HepG2 (cell line): ENCODE data around the gene PHKB. TPM values are rescaled to one million over a fixed set of nuclear protein-coding genes. Genes with fewer than 3 reads are reported as not detected.

ENCODE experiments used
- ATAC-seq: fragments of 200-7000 bp; cut with Tn5 transposase; 3 replicates; pipeline ENCODE4 v1.9.1; 2020; ENCODE audit warnings: mild to moderate bottlenecking, moderate library complexity
- BruUV-seq: library from RNA; stranded (reverse); fragments of 400-500 nt; replicated peaks from 2 replicates; lab custom pipeline; 2021; lab: Mats Ljungman, UMichigan
- CTCF ChIA-PET: fragments of 300-600 bp; formaldehyde crosslinking; extraction: SDS; loops from one replicate; lab custom pipeline; 2021; ENCODE audit warnings: low total read pairs, inconsistent platforms, low intra/inter-chr PET ratio; lab: Yijun Ruan, JAX
- POLR2A ChIA-PET: fragments of 350-600 bp; sonication (Branson Sonifier 250); formaldehyde crosslinking; loops from one replicate; lab custom pipeline; 2020; ENCODE audit warnings: antibody characterized with exemption, inconsistent platforms; lab: Yijun Ruan, JAX
- DNase-seq: peaks from one replicate; pipeline ENCODE4 v3.0.0-alpha.2; 2015; ENCODE audit warnings: low spot score
- FAIRE-seq: peaks from 3 replicates; lab custom pipeline; 2011; peaks lifted over from hg19 to GRCh38; lab: Jason Lieb, UNC
- H2AFZ ChIP-seq: one replicate; pipeline ENCODE4 v1.6.1; 2011; ENCODE audit warnings: low read length, inconsistent platforms
- H3K27ac ChIP-seq: fragments of 300-600 bp; 3 replicates; pipeline ENCODE4 v1.8.0; 2011; ENCODE audit warnings: mixed run types, mild to moderate bottlenecking, mixed read lengths, low read length, inconsistent platforms; ENCODE audit not compliant: insufficient read depth; ENCODE audit errors: extremely low read length
- H3K27me3 ChIP-seq, 2 experiments: fragments of 200-600 bp in 1 of 2; 2 replicates in 1 of 2; 3 replicates in 1 of 2; pipeline versions ENCODE4 v1.6.0 to v1.8.0; 2011; ENCODE audit warnings: low read length in 2 of 2, mild to moderate bottlenecking in 2 of 2, moderate library complexity in 2 of 2, inconsistent platforms in 1 of 2; ENCODE audit not compliant: insufficient read depth in 2 of 2, control insufficient read depth in 1 of 2
- H3K36me3 ChIP-seq, 2 experiments: fragments of 200-600 bp in 1 of 2; replicated peaks in 1 of 2; 2 replicates in 1 of 2; 3 replicates in 1 of 2; pipeline versions ENCODE4 v1.5.1 to v1.8.0; 2011; ENCODE audit warnings: low read length in 2 of 2, inconsistent platforms in 1 of 2; ENCODE audit not compliant: insufficient read depth in 2 of 2, control insufficient read depth in 1 of 2
- H3K4me1 ChIP-seq: 2 replicates; pipeline ENCODE4 v1.5.1; 2012; ENCODE audit warnings: low read length, inconsistent platforms; ENCODE audit not compliant: insufficient read depth
- H3K4me2 ChIP-seq: 2 replicates; pipeline ENCODE4 v1.6.0; 2011; ENCODE audit warnings: low read depth, low read length, inconsistent platforms
- H3K4me3 ChIP-seq, 3 experiments: fragments of 200-600 bp in 1 of 3; sonication (generic), shearing (Covaris generic) in 1 of 3; replicated peaks in 1 of 3; 2 replicates each; pipeline ENCODE4 v1.5.1; 2011 to 2016; ENCODE audit warnings: low read length in 3 of 3, inconsistent platforms in 2 of 3, low read depth in 2 of 3, mild to moderate bottlenecking in 2 of 3, control low read depth in 1 of 3, mixed read lengths in 1 of 3; ENCODE audit not compliant: insufficient read depth in 1 of 3
- H3K79me2 ChIP-seq: one replicate; pipeline ENCODE4 v1.6.1; 2011; ENCODE audit warnings: low read length, inconsistent platforms; ENCODE audit not compliant: insufficient read depth
- H3K9ac ChIP-seq: 2 replicates; pipeline ENCODE4 v1.6.0; 2011; ENCODE audit warnings: mild to moderate bottlenecking, low read depth, low read length, inconsistent platforms; ENCODE audit not compliant: insufficient read depth
- H3K9me3 ChIP-seq: 2 replicates; pipeline ENCODE4 v1.5.1; 2012; ENCODE audit warnings: mild to moderate bottlenecking, low read length
- H4K20me1 ChIP-seq: 2 replicates; pipeline ENCODE4 v1.6.0; 2011; ENCODE audit warnings: inconsistent platforms, mild to moderate bottlenecking, low read length, moderate library complexity; ENCODE audit not compliant: insufficient read depth
- ATRX ChIP-seq: sonication (generic); formaldehyde crosslinking; IDR thresholded peaks from 2 replicates; pipeline ENCODE4 v1.4.0; 2020; ENCODE audit warnings: missing genetic modification reagents, borderline replicate concordance
- CC2D1A ChIP-seq: sonication (generic); formaldehyde crosslinking; IDR thresholded peaks from 2 replicates; pipeline ENCODE4 v1.8.1; 2023; ENCODE audit warnings: mild to moderate bottlenecking, missing genetic modification reagents
- CENPX ChIP-seq: sonication (generic); formaldehyde crosslinking; IDR thresholded peaks from 2 replicates; pipeline ENCODE4 v1.9.0; 2021; ENCODE audit warnings: mild to moderate bottlenecking, missing genetic modification reagents, moderate library complexity
- CHCHD3 ChIP-seq: sonication (generic); formaldehyde crosslinking; IDR thresholded peaks from 2 replicates; pipeline ENCODE4 v1.8.0; 2022; ENCODE audit warnings: mild to moderate bottlenecking, missing genetic modification reagents, moderate library complexity
- DNMT1 ChIP-seq: sonication (generic); formaldehyde crosslinking; IDR thresholded peaks from 2 replicates; pipeline ENCODE4 v1.5.1; 2020; ENCODE audit warnings: mild to moderate bottlenecking, missing genetic modification reagents
- MTA3 ChIP-seq: sonication (generic); formaldehyde crosslinking; IDR thresholded peaks from 2 replicates; pipeline ENCODE4 v1.4.0; 2020; ENCODE audit warnings: missing genetic modification reagents
- PPARG ChIP-seq: conservative IDR thresholded peaks from 2 replicates; pipeline ENCODE4 v1.6.1; 2016; ENCODE audit warnings: missing biosample characterization, missing genetic modification reagents
- SIX4 ChIP-seq: sonication (generic); formaldehyde crosslinking; IDR thresholded peaks from 2 replicates; pipeline ENCODE4 v1.4.0; 2020; ENCODE audit warnings: missing genetic modification reagents
- SSRP1 ChIP-seq: IDR thresholded peaks from 2 replicates; pipeline ENCODE4 v1.6.1; 2016; ENCODE audit warnings: control low read depth
- TEAD3 ChIP-seq: optimal IDR thresholded peaks from 2 replicates; pipeline ENCODE3; 2016; ENCODE audit warnings: borderline replicate concordance
- TOPORS ChIP-seq: sonication (generic); formaldehyde crosslinking; IDR thresholded peaks from 2 replicates; pipeline ENCODE4 v1.8.0; 2023; ENCODE audit warnings: mild to moderate bottlenecking, missing genetic modification reagents
- ZNF207 ChIP-seq: fragments of 450-650 bp; IDR thresholded peaks from 2 replicates; pipeline ENCODE4 v1.6.1; 2016; ENCODE audit warnings: antibody characterized with exemption, borderline replicate concordance
- ZNF260 ChIP-seq: sonication (generic); formaldehyde crosslinking; IDR thresholded peaks from 2 replicates; pipeline ENCODE4 v1.4.0; 2020; ENCODE audit warnings: missing genetic modification reagents, low read depth, mild to moderate bottlenecking, borderline replicate concordance
- ZNF446 ChIP-seq: sonication (generic); formaldehyde crosslinking; IDR thresholded peaks from 2 replicates; pipeline ENCODE4 v1.5.0; 2020; ENCODE audit warnings: mild to moderate bottlenecking, missing genetic modification reagents
- ZNF598 ChIP-seq: sonication (generic); formaldehyde crosslinking; IDR thresholded peaks from 2 replicates; pipeline ENCODE4 v1.5.1; 2020; ENCODE audit warnings: mild to moderate bottlenecking, missing genetic modification reagents, borderline replicate concordance
- WGBS: methylation state at CpG from one replicate; pipeline ENCODE4 v1.1.6; 2017; ENCODE audit warnings: low lambda C conversion rate; 5-methylcytosine and 5-hydroxymethylcytosine counted together
- in situ Hi-C: cut with HindIII; loops from 2 replicates; pipeline ENCODE4 v1.10.0; 2017; ENCODE audit warnings: low pct_unique_long_range_greater_than_20kb; ENCODE audit not compliant: extremely low pct_ligation_motif_present
- intact Hi-C: fragments of 100-400 bp; cut with micrococcal nuclease; formaldehyde crosslinking; loops from one replicate; pipeline ENCODE4 v1.10.0; 2022; ENCODE audit not compliant: unreplicated experiment
- polyA plus RNA-seq, 8 experiments: library from polyadenylated mRNA; depleted of rRNA in 3 of 8; stranded (reverse) in 7 of 8; unstranded in 1 of 8; fragments of >200 nt; fragmentation: Illumina TruSeq in 4 of 8; extraction: Trizol in 4 of 8; gene quantifications; 2 replicates each; pipeline versions ENCODE4 v1.2.1 to v1.2.3, GENCODE V29; 2011 to 2016; ENCODE audit warnings: low read depth in 4 of 8, missing spikeins in 1 of 8, mixed read lengths in 1 of 8; ENCODE audit not compliant: insufficient read depth in 1 of 8
- total RNA-seq, 5 experiments: library from RNA; depleted of rRNA; stranded (reverse); fragments of >200 nt; fragmentation: Illumina TruSeq; extraction: Trizol; gene quantifications; 2 replicates each; pipeline ENCODE4 v1.2.3, GENCODE V29; 2016; ENCODE audit warnings: low read depth in 1 of 5
- TF ChIP-seq, protein P1 (sequence below): sonication (generic); formaldehyde crosslinking; IDR thresholded peaks from 2 replicates; pipeline ENCODE4 v1.5.1; 2020; ENCODE audit warnings: missing genetic modification reagents, mild to moderate bottlenecking, borderline replicate concordance
- TF ChIP-seq, protein P2 (sequence below), 2 experiments: sonication (generic) in 1 of 2; formaldehyde crosslinking in 1 of 2; IDR thresholded peaks; 2 replicates each; pipeline versions ENCODE4 v1.4.0 to v1.6.1; 2016 to 2020; ENCODE audit warnings: borderline replicate concordance in 1 of 2, low read depth in 1 of 2, mild to moderate bottlenecking in 1 of 2, missing genetic modification reagents in 1 of 2
- TF ChIP-seq, protein P3 (sequence below): sonication (generic); formaldehyde crosslinking; IDR thresholded peaks from 2 replicates; pipeline ENCODE4 v1.4.0; 2020; ENCODE audit warnings: missing genetic modification reagents; ENCODE audit errors: not compliant biosample characterization

Gene PHKB
- total and polyA plus RNA-seq, 2 of the 13 experiments (the other 11 are each of a cell fraction or from before 2014, with no cell fraction given) = 66.0 to 80.8 TPM

DNA sequence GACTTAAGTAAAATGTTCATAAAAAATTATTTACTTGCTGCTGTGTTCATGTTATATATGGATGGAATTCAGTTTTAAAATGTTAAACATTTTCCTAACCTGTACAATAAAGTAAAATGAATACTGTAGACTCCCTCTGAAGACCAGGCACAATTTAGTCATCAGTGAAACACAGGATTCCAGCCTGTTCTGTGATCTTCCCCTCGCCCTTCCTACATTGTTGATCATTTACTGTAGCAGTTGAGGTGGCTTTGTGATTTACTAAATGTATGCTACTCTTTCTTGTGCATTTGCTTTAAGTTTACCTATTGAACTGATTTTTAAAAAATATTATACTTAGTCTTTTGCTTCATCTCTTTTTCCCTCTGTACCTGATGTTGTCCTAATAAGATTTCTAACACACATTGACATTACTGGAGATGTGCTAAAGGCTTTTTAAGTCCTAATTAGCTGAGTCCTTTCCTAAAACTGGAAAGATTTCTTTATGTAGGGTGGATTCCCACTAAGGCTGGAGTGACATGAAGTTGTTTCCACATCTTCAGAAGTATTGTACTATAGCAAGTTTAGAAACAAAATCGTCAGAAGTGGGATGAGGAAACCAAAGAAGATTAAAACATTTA is 38.1 kb downstream of the PHKB start:
- H3K79me2 ChIP-seq = peaks cover 21% of the 10 kb centered on the region
- in situ Hi-C loops (no loop called here), intact Hi-C loops (loop anchor here (2.0 kb wide), 1 partner anchor 38 kb away; the partner anchor contains the start of genes ITFG1 and PHKB)
- peak overlapping the region in 2 of 3 experiments; percentile 6 to 19; a peak in 1 of 6 replicates for H3K4me3 ChIP-seq
- peaks cover 4 to 29% of the 10 kb centered on the region in 2 experiments for H3K36me3 ChIP-seq
- H2AFZ ChIP-seq = no peak overlapping the region
- FAIRE-seq (no peak), DNase-seq (peak; percentile 45), ATAC-seq (peak; percentile 82)
- no peaks in the 10 kb centered on the region for H3K27me3 ChIP-seq
- H3K4me2 ChIP-seq = peak overlapping the region; percentile 67
- no TSS peak for BruUV-seq
- peak overlapping the region; percentile 86 for H3K27ac ChIP-seq
- CTCF ChIA-PET = no interaction called here
- POLR2A ChIA-PET = interaction anchor here (0.9 to 2.3 kb wide), 3 partner anchors 24 to 55 kb away, joined by 4 to 18 read pairs (median 10); partner anchors contain the start of genes ITFG1 and PHKB
- H3K9ac ChIP-seq = peak overlapping the region; percentile 36
- H4K20me1 ChIP-seq = no peaks in the 10 kb centered on the region
- no peaks in the 10 kb centered on the region for H3K9me3 ChIP-seq
- 18% methylated on average over 2 of the region's 2 CpGs for WGBS
- peaks cover 49% of the 10 kb centered on the region for H3K4me1 ChIP-seq
- TF ChIP-seq MTA3 (CRISPR knock-in tag) (no peak), SIX4 (CRISPR knock-in tag) (no peak), PPARG (0 out of 2 replicates have a peak, but pooled peaks have one; percentile 8), TOPORS (0 out of 2 replicates have a peak, but pooled peaks have one; percentile 51), CENPX (CRISPR knock-in tag) (no peak), ZNF446 (CRISPR knock-in tag) (no peak), DNMT1 (CRISPR knock-in tag) (no peak), ATRX (CRISPR knock-in tag) (no peak), SSRP1 (CRISPR knock-in tag) (peak; percentile 66; the same call in 1 of the 2 replicates), TEAD3 (CRISPR knock-in tag) (peak; percentile 34), ZNF207 (no peak), CC2D1A (CRISPR knock-in tag) (peak; percentile 30; the same call in 1 of the 2 replicates), ZNF260 (CRISPR knock-in tag) (no peak), CHCHD3 (CRISPR knock-in tag) (no peak), ZNF598 (CRISPR knock-in tag) (no peak)
- TF ChIP-seq, protein P1, sequence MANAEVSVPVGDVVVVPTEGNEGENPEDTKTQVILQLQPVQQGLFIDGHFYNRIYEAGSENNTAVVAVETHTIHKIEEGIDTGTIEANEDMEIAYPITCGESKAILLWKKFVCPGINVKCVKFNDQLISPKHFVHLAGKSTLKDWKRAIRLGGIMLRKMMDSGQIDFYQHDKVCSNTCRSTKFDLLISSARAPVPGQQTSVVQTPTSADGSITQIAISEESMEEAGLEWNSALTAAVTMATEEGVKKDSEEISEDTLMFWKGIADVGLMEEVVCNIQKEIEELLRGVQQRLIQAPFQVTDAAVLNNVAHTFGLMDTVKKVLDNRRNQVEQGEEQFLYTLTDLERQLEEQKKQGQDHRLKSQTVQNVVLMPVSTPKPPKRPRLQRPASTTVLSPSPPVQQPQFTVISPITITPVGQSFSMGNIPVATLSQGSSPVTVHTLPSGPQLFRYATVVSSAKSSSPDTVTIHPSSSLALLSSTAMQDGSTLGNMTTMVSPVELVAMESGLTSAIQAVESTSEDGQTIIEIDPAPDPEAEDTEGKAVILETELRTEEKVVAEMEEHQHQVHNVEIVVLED (CRISPR knock-in tag) = peak; percentile 39; the same call in 1 of the 2 replicates
- TF ChIP-seq, protein P2, sequence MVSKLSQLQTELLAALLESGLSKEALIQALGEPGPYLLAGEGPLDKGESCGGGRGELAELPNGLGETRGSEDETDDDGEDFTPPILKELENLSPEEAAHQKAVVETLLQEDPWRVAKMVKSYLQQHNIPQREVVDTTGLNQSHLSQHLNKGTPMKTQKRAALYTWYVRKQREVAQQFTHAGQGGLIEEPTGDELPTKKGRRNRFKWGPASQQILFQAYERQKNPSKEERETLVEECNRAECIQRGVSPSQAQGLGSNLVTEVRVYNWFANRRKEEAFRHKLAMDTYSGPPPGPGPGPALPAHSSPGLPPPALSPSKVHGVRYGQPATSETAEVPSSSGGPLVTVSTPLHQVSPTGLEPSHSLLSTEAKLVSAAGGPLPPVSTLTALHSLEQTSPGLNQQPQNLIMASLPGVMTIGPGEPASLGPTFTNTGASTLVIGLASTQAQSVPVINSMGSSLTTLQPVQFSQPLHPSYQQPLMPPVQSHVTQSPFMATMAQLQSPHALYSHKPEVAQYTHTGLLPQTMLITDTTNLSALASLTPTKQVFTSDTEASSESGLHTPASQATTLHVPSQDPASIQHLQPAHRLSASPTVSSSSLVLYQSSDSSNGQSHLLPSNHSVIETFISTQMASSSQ (IDR thresholded peaks at IDR 0.05; ENCODE audit: low read depth) = no peak
- TF ChIP-seq, protein P2 (CRISPR knock-in tag; IDR thresholded peaks at IDR 0.05; ENCODE audit: borderline replicate concordance) = 0 out of 2 replicates have a peak, but pooled peaks have one; percentile 58
- TF ChIP-seq, protein P3, sequence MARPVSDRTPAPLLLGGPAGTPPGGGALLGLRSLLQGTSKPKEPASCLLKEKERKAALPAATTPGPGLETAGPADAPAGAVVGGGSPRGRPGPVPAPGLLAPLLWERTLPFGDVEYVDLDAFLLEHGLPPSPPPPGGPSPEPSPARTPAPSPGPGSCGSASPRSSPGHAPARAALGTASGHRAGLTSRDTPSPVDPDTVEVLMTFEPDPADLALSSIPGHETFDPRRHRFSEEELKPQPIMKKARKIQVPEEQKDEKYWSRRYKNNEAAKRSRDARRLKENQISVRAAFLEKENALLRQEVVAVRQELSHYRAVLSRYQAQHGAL = no peak
